H9 (cell line): ENCODE results near the gene FCHSD2. TPM values are rescaled to one million over a fixed set of nuclear protein-coding genes. Genes with fewer than 3 reads are reported as not detected.

ENCODE experiments used
- DNase-seq: peaks from one replicate; pipeline ENCODE4 v3.0.0-alpha.2; 2017
- H2AFZ ChIP-seq: one replicate; pipeline ENCODE4 v1.6.1; 2013; ENCODE audit warnings: mild to moderate bottlenecking, low read length, control low read depth, moderate library complexity
- H2AK5ac ChIP-seq: 2 replicates; pipeline ENCODE4 v1.6.1; 2013; ENCODE audit warnings: low read length, control low read depth, mixed read lengths; ENCODE audit not compliant: insufficient read length
- H2BK120ac ChIP-seq: one replicate; pipeline ENCODE4 v1.6.1; 2013; ENCODE audit warnings: low read depth, mild to moderate bottlenecking, low read length, control low read depth, inconsistent platforms; ENCODE audit not compliant: poor library complexity, severe bottlenecking
- H2BK12ac ChIP-seq: 2 replicates; pipeline ENCODE4 v1.6.1; 2013; ENCODE audit warnings: low read length, control low read depth, mixed read lengths, low read depth; ENCODE audit not compliant: insufficient read length
- H2BK15ac ChIP-seq: 2 replicates; pipeline ENCODE4 v1.6.1; 2013; ENCODE audit warnings: low read depth, low read length, control low read depth
- H2BK20ac ChIP-seq: one replicate; pipeline ENCODE4 v1.6.1; 2013; ENCODE audit warnings: low read depth, mild to moderate bottlenecking, low read length, control low read depth, inconsistent platforms; ENCODE audit not compliant: poor library complexity, severe bottlenecking
- H2BK5ac ChIP-seq: 2 replicates; pipeline ENCODE4 v1.6.1; 2013; ENCODE audit warnings: low read length, control low read depth, mixed read lengths; ENCODE audit not compliant: insufficient read length
- H3K14ac ChIP-seq: 2 replicates; pipeline ENCODE4 v1.6.1; 2013; ENCODE audit warnings: low read length, control low read depth; ENCODE audit not compliant: insufficient read depth
- H3K18ac ChIP-seq: 2 replicates; pipeline ENCODE4 v1.6.1; 2013; ENCODE audit warnings: low read depth, mild to moderate bottlenecking, mixed read lengths, low read length, control low read depth; ENCODE audit not compliant: insufficient read length
- H3K23ac ChIP-seq: 2 replicates; pipeline ENCODE4 v1.6.1; 2013; ENCODE audit warnings: low read length, control low read depth, mixed read lengths, low read depth; ENCODE audit not compliant: insufficient read length
- H3K23me2 ChIP-seq: 2 replicates; pipeline ENCODE4 v1.6.1; 2013; ENCODE audit warnings: low read depth, mild to moderate bottlenecking, mixed read lengths, low read length, control low read depth; ENCODE audit not compliant: insufficient read length, poor library complexity, severe bottlenecking
- H3K27ac ChIP-seq: 2 replicates; pipeline ENCODE4 v1.5.1; 2013; ENCODE audit warnings: low read length, control low read depth, mixed read lengths, low read depth; ENCODE audit not compliant: insufficient read length
- H3K27me3 ChIP-seq: 2 replicates; pipeline ENCODE4 v1.6.1; 2013; ENCODE audit warnings: low read length, control low read depth, inconsistent platforms; ENCODE audit not compliant: insufficient read depth
- H3K4ac ChIP-seq: 2 replicates; pipeline ENCODE4 v1.6.1; 2013; ENCODE audit warnings: low read depth, mild to moderate bottlenecking, control low read depth, inconsistent platforms, low read length, moderate library complexity
- H3K4me1 ChIP-seq: 2 replicates; pipeline ENCODE4 v1.6.1; 2013; ENCODE audit warnings: low read length, control low read depth, inconsistent platforms; ENCODE audit not compliant: insufficient read depth
- H3K4me2 ChIP-seq: 2 replicates; pipeline ENCODE4 v1.6.1; 2013; ENCODE audit warnings: low read length, control low read depth, mixed read lengths; ENCODE audit not compliant: insufficient read length, insufficient read depth
- H3K56ac ChIP-seq: 2 replicates; pipeline ENCODE4 v1.6.1; 2013; ENCODE audit warnings: low read depth, mild to moderate bottlenecking, mixed read lengths, low read length, control low read depth; ENCODE audit not compliant: insufficient read length
- H3K79me1 ChIP-seq: 2 replicates; pipeline ENCODE4 v1.6.1; 2013; ENCODE audit warnings: low read depth, mild to moderate bottlenecking, moderate library complexity, low read length, control low read depth, inconsistent platforms; ENCODE audit not compliant: insufficient read depth, poor library complexity, severe bottlenecking
- H3K79me2 ChIP-seq: 2 replicates; pipeline ENCODE4 v1.6.1; 2013; ENCODE audit warnings: low read length, control low read depth, inconsistent platforms; ENCODE audit not compliant: insufficient read depth
- H3K9ac ChIP-seq: 2 replicates; pipeline ENCODE4 v1.6.1; 2013; ENCODE audit warnings: low read length, control low read depth, mixed read lengths; ENCODE audit not compliant: insufficient read length; ENCODE audit errors: extremely low read depth
- H3K9me3 ChIP-seq: one replicate; pipeline ENCODE4 v1.6.1; 2013; ENCODE audit warnings: low read depth, low read length, inconsistent platforms; ENCODE audit not compliant: control insufficient read depth
- H3T11ph ChIP-seq: one replicate; pipeline ENCODE4 v1.6.1; 2013; ENCODE audit warnings: mild to moderate bottlenecking, low read length, control low read depth, inconsistent platforms
- H4K20me1 ChIP-seq: one replicate; pipeline ENCODE4 v1.6.1; 2013; ENCODE audit not compliant: control insufficient read depth, insufficient read length, insufficient read depth
- H4K5ac ChIP-seq: 2 replicates; pipeline ENCODE4 v1.6.1; 2013; ENCODE audit warnings: low read depth, mild to moderate bottlenecking, mixed read lengths, low read length, control low read depth; ENCODE audit not compliant: insufficient read length
- H4K8ac ChIP-seq: replicated peaks from 2 replicates; pipeline ENCODE4 v1.6.1; 2013; ENCODE audit warnings: low read length, control low read depth, mixed read lengths, low read depth; ENCODE audit not compliant: insufficient read length
- H4K91ac ChIP-seq: 2 replicates; pipeline ENCODE4 v1.6.1; 2013; ENCODE audit warnings: low read depth, mild to moderate bottlenecking, moderate library complexity, mixed read lengths, low read length, control low read depth; ENCODE audit not compliant: insufficient read length
- H3K27ac Mint-ChIP-seq, 3 experiments: 2 replicates in 2 of 3; 3 replicates in 1 of 3; pipeline ENCODE4 v1.8.0; 2020 to 2021; ENCODE audit warnings: mixed read lengths in 3 of 3, mild to moderate bottlenecking in 1 of 3, moderate library complexity in 1 of 3
- H3K27me3 Mint-ChIP-seq: 2 replicates; pipeline ENCODE4 v1.8.0; 2021; ENCODE audit warnings: low read depth, mild to moderate bottlenecking, moderate library complexity, mixed read lengths
- H3K36me3 Mint-ChIP-seq, 3 experiments: 2 replicates in 2 of 3; 3 replicates in 1 of 3; pipeline ENCODE4 v1.8.0; 2020 to 2021; ENCODE audit warnings: low read depth in 3 of 3, mixed read lengths in 3 of 3; ENCODE audit not compliant: insufficient read depth in 1 of 3
- H3K4me1 Mint-ChIP-seq, 2 experiments: 2 replicates each; pipeline ENCODE4 v1.8.0; 2020; ENCODE audit warnings: mixed read lengths in 2 of 2
- H3K4me3 Mint-ChIP-seq, 2 experiments: 2 replicates in 1 of 2; 3 replicates in 1 of 2; pipeline ENCODE4 v1.8.0; 2020 to 2021; ENCODE audit warnings: mild to moderate bottlenecking in 2 of 2, mixed read lengths in 2 of 2, moderate library complexity in 1 of 2
- H3K9me3 Mint-ChIP-seq, 2 experiments: 2 replicates in 1 of 2; 3 replicates in 1 of 2; pipeline ENCODE4 v1.8.0; 2020; ENCODE audit warnings: mild to moderate bottlenecking in 2 of 2, mixed read lengths in 2 of 2, moderate library complexity in 1 of 2
- CTCF ChIP-seq: fragments of 200-600 bp; sonication (generic); conservative IDR thresholded peaks from 3 replicates; pipeline ENCODE4 v1.8.0; 2021; ENCODE audit warnings: antibody characterized with exemption, mild to moderate bottlenecking
- WGBS: extraction: QIAGEN DNeasy Blood & Tissue Kit; methylation state at CpG from one replicate; pipeline ENCODE4 v1.1.7; 2013; ENCODE audit warnings: missing lambda C conversion rate, low lambda C conversion rate, mixed read lengths; ENCODE audit not compliant: insufficient read length; ENCODE audit errors: extremely low coverage; 5-methylcytosine and 5-hydroxymethylcytosine counted together
- total RNA-seq: library from RNA; stranded (reverse); gene quantifications from 2 replicates; pipeline ENCODE4 v1.2.1, GENCODE V29; 2021

The FCHSD2 gene
- total RNA-seq, 1 experiment from 2014 or later, result 17.8 TPM

- no peak overlapping the region for H3K4ac ChIP-seq
- no peak overlapping the region for H2BK15ac ChIP-seq
- H2BK5ac ChIP-seq, result no peak overlapping the region
- no peak for TF ChIP-seq CTCF
- Mint-ChIP-seq H3K27ac (no peak overlapping the region), H3K9me3 (peaks cover 9 to 11% of the 10 kb centered on the region in 2 experiments), H3K4me3 (no peak overlapping the region), H3K36me3 (peaks cover 9 to 25% (median 13%) of the 10 kb centered on the region in 3 experiments; a peak in 6 of 7 replicates), H3K27me3 (no peaks in the 10 kb centered on the region), H3K4me1 (no peaks in the 10 kb centered on the region)
- H4K91ac ChIP-seq, result no peak overlapping the region
- H3K9me3 ChIP-seq, result no peaks in the 10 kb centered on the region
- no peaks in the 10 kb centered on the region for H3K27me3 ChIP-seq
- no peak for DNase-seq
- no CpG with 5 or more reads among the region's 9 CpGs for WGBS
- H3T11ph ChIP-seq, result no peak overlapping the region
- H4K8ac ChIP-seq, result no peak overlapping the region
- H3K18ac ChIP-seq, result no peak overlapping the region
- H3K23me2 ChIP-seq, result no peaks in the 10 kb centered on the region
- no peak overlapping the region for H2BK20ac ChIP-seq
- no peaks in the 10 kb centered on the region for H3K79me2 ChIP-seq
- no peak overlapping the region for H3K27ac ChIP-seq
- no peak overlapping the region for H3K4me2 ChIP-seq
- H2AK5ac ChIP-seq, result no peak overlapping the region
- H2BK12ac ChIP-seq, result no peak overlapping the region
- no peaks in the 10 kb centered on the region for H3K4me1 ChIP-seq
- H3K14ac ChIP-seq, result no peak overlapping the region
- H2AFZ ChIP-seq, result no peak overlapping the region
- H4K20me1 ChIP-seq, result no peaks in the 10 kb centered on the region
- H3K56ac ChIP-seq, result no peak overlapping the region
- H3K9ac ChIP-seq, result no peak overlapping the region
- H3K23ac ChIP-seq, result no peak overlapping the region
- H4K5ac ChIP-seq, result no peak overlapping the region
- H2BK120ac ChIP-seq, result no peak overlapping the region
- no peaks in the 10 kb centered on the region for H3K79me1 ChIP-seq
Observed at GRCh38 chr11:73078631-73079030, 63.5 kb downstream of the FCHSD2 start.
